Liver (tissue), 9 donors: ENCODE data around the gene MGAT5. TPM values are rescaled to one million over a fixed set of nuclear protein-coding genes. Genes with fewer than 3 reads are reported as not detected.

Source experiments
- DNase-seq: peaks from one replicate; pipeline ENCODE4 v3.0.0-alpha.2; 2017; ENCODE audit warnings: low spot score
- H3K27ac ChIP-seq, 2 donors: one replicate each; pipeline ENCODE4 v1.7.0; 2013; ENCODE audit warnings: inconsistent platforms in 2 of 2, low read length in 2 of 2, control low read depth in 1 of 2, low read depth in 1 of 2, mild to moderate bottlenecking in 1 of 2
- H3K27me3 ChIP-seq, 4 donors: one replicate each; pipeline versions ENCODE4 v1.6.1 to v1.7.0; 2013; ENCODE audit warnings: low read length in 3 of 4, inconsistent platforms in 1 of 4, mild to moderate bottlenecking in 1 of 4, moderate library complexity in 1 of 4; ENCODE audit not compliant: control insufficient read depth in 4 of 4, insufficient read depth in 4 of 4
- H3K36me3 ChIP-seq, 4 donors: one replicate each; pipeline versions ENCODE4 v1.6.1 to v1.7.0; 2013; ENCODE audit warnings: low read length in 3 of 4, mild to moderate bottlenecking in 3 of 4, low read depth in 1 of 4, moderate library complexity in 1 of 4; ENCODE audit not compliant: control insufficient read depth in 4 of 4, insufficient read depth in 3 of 4
- H3K4me1 ChIP-seq, 4 donors: one replicate each; pipeline versions ENCODE4 v1.6.1 to v1.7.0; 2013; ENCODE audit warnings: low read length in 3 of 4, mild to moderate bottlenecking in 3 of 4, moderate library complexity in 1 of 4; ENCODE audit not compliant: control insufficient read depth in 4 of 4, insufficient read depth in 4 of 4
- H3K4me3 ChIP-seq, 3 donors: one replicate each; pipeline versions ENCODE4 v1.6.1 to v1.7.0; 2013; ENCODE audit warnings: low read length in 3 of 3, control low read depth in 1 of 3, low read depth in 1 of 3, mild to moderate bottlenecking in 1 of 3
- H3K9ac ChIP-seq, 2 donors: one replicate each; pipeline ENCODE4 v1.7.0; 2013; ENCODE audit warnings: low read length in 2 of 2, mild to moderate bottlenecking in 2 of 2, moderate library complexity in 2 of 2, control low read depth in 1 of 2, low read depth in 1 of 2
- H3K9me3 ChIP-seq, 4 donors: one replicate each; pipeline versions ENCODE4 v1.6.1 to v1.7.0; 2013; ENCODE audit warnings: low read length in 3 of 4; ENCODE audit not compliant: control insufficient read depth in 4 of 4
- ATF3 ChIP-seq: IDR thresholded peaks from 2 replicates; pipeline ENCODE4 v1.6.1; 2016; ENCODE audit warnings: antibody characterized with exemption
- CTCF ChIP-seq: fragments of 150-350 bp; IDR thresholded peaks from 2 replicates; pipeline ENCODE4 v1.5.1; 2017; ENCODE audit warnings: improper control_type of control experiment, low read depth, low read length; ENCODE audit not compliant: missing input control
- EGR1 ChIP-seq, 2 donors: IDR thresholded peaks; 2 replicates each; pipeline ENCODE4 v1.6.1; 2016 to 2018; ENCODE audit warnings: antibody characterized with exemption in 2 of 2, low read depth in 2 of 2
- FOXA1 ChIP-seq: IDR thresholded peaks from 2 replicates; pipeline ENCODE4 v1.6.1; 2016; ENCODE audit warnings: antibody characterized with exemption
- FOXA2 ChIP-seq: IDR thresholded peaks from 2 replicates; pipeline ENCODE4 v1.6.1; 2016; ENCODE audit warnings: antibody characterized with exemption
- GABPA ChIP-seq, 2 donors: IDR thresholded peaks in 1 of 2; conservative IDR thresholded peaks in 1 of 2; 2 replicates each; pipeline ENCODE4 v1.6.1; 2016; ENCODE audit warnings: antibody characterized with exemption in 2 of 2, mild to moderate bottlenecking in 1 of 2, moderate library complexity in 1 of 2
- HNF4A ChIP-seq, 2 donors: conservative IDR thresholded peaks; 2 replicates each; pipeline ENCODE4 v1.6.1; 2016; ENCODE audit warnings: antibody characterized with exemption in 2 of 2, mild to moderate bottlenecking in 2 of 2
- HNF4G ChIP-seq: IDR thresholded peaks from 2 replicates; pipeline ENCODE4 v1.6.1; 2016; ENCODE audit warnings: antibody characterized with exemption
- JUND ChIP-seq, 2 donors: IDR thresholded peaks; 2 replicates each; pipeline ENCODE4 v1.6.1; 2016; ENCODE audit warnings: antibody characterized with exemption in 2 of 2
- MAX ChIP-seq: IDR thresholded peaks from 2 replicates; pipeline ENCODE4 v1.6.1; 2016; ENCODE audit warnings: antibody characterized with exemption
- NR2F2 ChIP-seq: IDR thresholded peaks from 2 replicates; pipeline ENCODE4 v1.6.1; 2016; ENCODE audit warnings: antibody characterized with exemption
- RAD21 ChIP-seq, 2 donors: IDR thresholded peaks; 2 replicates each; pipeline ENCODE4 v1.6.1; 2016; ENCODE audit warnings: antibody characterized with exemption in 2 of 2, mild to moderate bottlenecking in 2 of 2
- REST ChIP-seq: IDR thresholded peaks from 2 replicates; pipeline ENCODE4 v1.6.1; 2016; ENCODE audit warnings: antibody characterized with exemption, mild to moderate bottlenecking
- RXRA ChIP-seq, 2 donors: IDR thresholded peaks; 2 replicates each; pipeline ENCODE4 v1.6.1; 2017 to 2018; ENCODE audit warnings: antibody characterized with exemption in 2 of 2, mild to moderate bottlenecking in 1 of 2
- SP1 ChIP-seq: IDR thresholded peaks from 2 replicates; pipeline ENCODE4 v1.6.1; 2018; ENCODE audit warnings: antibody characterized with exemption, mild to moderate bottlenecking
- TAF1 ChIP-seq: conservative IDR thresholded peaks from 2 replicates; pipeline ENCODE4 v1.6.1; 2016; ENCODE audit warnings: antibody characterized with exemption, mild to moderate bottlenecking
- YY1 ChIP-seq: IDR thresholded peaks from 2 replicates; pipeline ENCODE4 v1.6.1; 2016; ENCODE audit warnings: antibody characterized with exemption, mild to moderate bottlenecking
- ZBTB33 ChIP-seq: IDR thresholded peaks from 2 replicates; pipeline ENCODE4 v1.6.1; 2016; ENCODE audit warnings: antibody characterized with exemption
- WGBS: extraction: QIAGEN DNeasy Blood & Tissue Kit; methylation state at CpG from one replicate; pipeline ENCODE4 v1.1.7; 2013; 5-methylcytosine and 5-hydroxymethylcytosine counted together
- polyA plus RNA-seq, 2 donors: library from polyadenylated mRNA; stranded (reverse) in 1 of 2; unstranded in 1 of 2; fragments of 200-250 nt in 1 of 2; fragments of >200 nt in 1 of 2; fragmentation: Nextera tagmentation in 1 of 2; extraction: Ambion mirVana in 1 of 2; gene quantifications; one replicate each; pipeline versions ENCODE4 v1.2.1 to v1.2.3, GENCODE V29; 2013 to 2015
- total RNA-seq, 2 donors: library from RNA; depleted of rRNA; stranded (reverse); fragments of >200 nt; gene quantifications; one replicate each; pipeline ENCODE4 v1.2.3, GENCODE V29; 2014
- donor health status: healthy.
- donor health status: healthy.
- donor health status: healthy.
- donor health status: healthy.
- donor health status: healthy.

MGAT5 gene
- total and polyA plus RNA-seq, 4 donors, result 1.8 to 12.7 (median 5.6) TPM

GRCh38 chr2:134296301-134296700, 42.4 kb downstream of the MGAT5 start:
- Histone ChIP-seq H3K27ac (no peak overlapping the region), H3K36me3 (no peaks in the 10 kb centered on the region), H3K27me3 (no peaks in the 10 kb centered on the region), H3K9me3 (no peaks in the 10 kb centered on the region), H3K9ac (no peak overlapping the region), H3K4me1 (peaks cover 0 to 6% (median 3%) of the 10 kb centered on the region in 4 donors), H3K4me3 (no peak overlapping the region)
- TF ChIP-seq CTCF, result no peak
- no peak for TF ChIP-seq SP1
- TF ChIP-seq FOXA1, result no peak
- no peak for TF ChIP-seq NR2F2
- TF ChIP-seq ZBTB33, result no peak
- no peak for TF ChIP-seq ATF3
- no peak for TF ChIP-seq MAX
- no peak for TF ChIP-seq YY1
- TF ChIP-seq HNF4A (conservative IDR thresholded peaks at IDR 0.05), result no peak
- no peak for TF ChIP-seq EGR1 (IDR thresholded peaks at IDR 0.05; ENCODE audit: low read depth in 2 of 2)
- TF ChIP-seq GABPA (IDR thresholded peaks at IDR 0.05 in 1 of 2, conservative IDR thresholded peaks at IDR 0.05 in 1 of 2), result no peak
- TF ChIP-seq JUND (IDR thresholded peaks at IDR 0.05), result no peak
- TF ChIP-seq FOXA2, result no peak
- no peak for TF ChIP-seq REST
- TF ChIP-seq RXRA (IDR thresholded peaks at IDR 0.05), result no peak
- no peak for TF ChIP-seq HNF4G
- no peak for TF ChIP-seq TAF1
- no peak for TF ChIP-seq RAD21 (IDR thresholded peaks at IDR 0.05)
- no peak for DNase-seq
- 83% methylated on average over 2 of the region's 2 CpGs for WGBS
